Heart right ventricle (tissue), 16 donors: ENCODE measurements around the gene POU3F1. TPM values are rescaled to one million over a fixed set of nuclear protein-coding genes. Genes with fewer than 3 reads are reported as not detected.

Experiments
- ATAC-seq, 8 donors: fragments of 200-7000 bp; cut with Tn5 transposase; one replicate each; pipeline ENCODE4 v1.9.1; 2020; ENCODE audit warnings: mild to moderate bottlenecking in 8 of 8, moderate library complexity in 8 of 8, moderate number of reproducible peaks in 1 of 8
- DNase-seq, 2 donors: peaks; one replicate each; pipeline ENCODE4 v3.0.0-alpha.2; 2020
- H3K27ac ChIP-seq, 10 donors: fragments of 200-600 bp; sonication (generic) in 2 of 10; one replicate each; pipeline versions ENCODE4 v1.5.0 to v1.8.0; 2020 to 2022; ENCODE audit warnings: mild to moderate bottlenecking in 3 of 10
- H3K27me3 ChIP-seq, 7 donors: fragments of 200-600 bp; one replicate each; pipeline ENCODE4 v1.8.0; 2021 to 2022; ENCODE audit warnings: mild to moderate bottlenecking in 2 of 7
- H3K36me3 ChIP-seq, 9 donors: fragments of 200-600 bp; sonication (generic) in 1 of 9; one replicate each; pipeline versions ENCODE4 v1.5.0 to v1.8.0; 2020 to 2022; ENCODE audit warnings: mild to moderate bottlenecking in 2 of 9
- H3K4me1 ChIP-seq, 9 donors: fragments of 200-600 bp; sonication (generic) in 1 of 9; one replicate each; pipeline versions ENCODE4 v1.5.0 to v1.8.0; 2020 to 2022; ENCODE audit warnings: mild to moderate bottlenecking in 4 of 9
- H3K4me3 ChIP-seq, 10 donors: fragments of 200-600 bp; sonication (generic) in 2 of 10; one replicate each; pipeline versions ENCODE4 v1.5.0 to v1.8.0; 2020 to 2022; ENCODE audit warnings: mild to moderate bottlenecking in 7 of 10, moderate library complexity in 2 of 10
- H3K9me3 ChIP-seq, 11 donors: fragments of 200-600 bp in 10 of 11; sonication (generic) in 2 of 11; one replicate each; pipeline versions ENCODE4 v1.5.0 to v1.8.0; 2013 to 2022; ENCODE audit warnings: mild to moderate bottlenecking in 2 of 11, control low read depth in 1 of 11, moderate library complexity in 1 of 11
- WGBS, 2 donors: extraction: QIAGEN DNeasy Blood & Tissue Kit; methylation state at CpG; one replicate each; pipeline ENCODE4 v1.1.7; 2013; ENCODE audit warnings: inconsistent platforms in 1 of 2; 5-methylcytosine and 5-hydroxymethylcytosine counted together
- intact Hi-C, 10 donors: fragments of 100-400 bp; cut with DNase I; formaldehyde crosslinking; loops; one replicate each; pipeline versions ENCODE4 v1.11.1 to v1.14.2; 2022
- polyA plus RNA-seq, 2 donors: library from polyadenylated mRNA; stranded (reverse); fragments of 200-250 nt; gene quantifications; one replicate each; pipeline ENCODE4 v1.2.3, GENCODE V29; 2013
- total RNA-seq, 10 donors: library from RNA; stranded (reverse); fragmentation: NEBNext Ultra II Directional in 3 of 10; extraction: Animal tissue kit (Norgen Biotek cat#: 25700) in 3 of 10; gene quantifications; one replicate each; pipeline versions ENCODE4 v1.2.1 to v1.2.4, GENCODE V29; 2021 to 2023
- TF ChIP-seq, protein P1 (sequence below), 9 donors: fragments of 200-600 bp; sonication (generic) in 2 of 9; IDR thresholded peaks; one replicate each; pipeline versions ENCODE4 v1.5.0 to v1.8.0; 2021 to 2022; ENCODE audit warnings: antibody characterized with exemption in 9 of 9, mild to moderate bottlenecking in 5 of 9, moderate library complexity in 1 of 9
- donor health status: Arrhythmogenic right ventricular cardiomyopathy.
- donor health status: ischemic (EF 13 %, LVEDD 7.1; RV severe dilation, severe dysfunction).
- donor health status: healthy with polysubstance abuse.
- donor health status: DM: no; HTN: yes; CAD: no.
- donor health status: DM: no; HTN: no; CAD: no.
- donor health status: ischemic (EF 25% LVEDD 6.9; RV normal size, moderate dysfunction).
- donor health status: ischemic (EF 25% LVEDD 5.7; RV mildly dilated, moderate dysfunction).
- donor health status: healthy.
- donor health status: DM: yes; HTN: yes; CAD: no.
- donor health status: Ischemic cardiomyopathy.
- donor health status: ischemic (EF 35%, LVEDD 5.7; RV mildly dilated, moderate dysfunction).
- donor health status: nonischemic (EF 11% LVEDD 7.7; RV severe dilation, severe dysfunction).
- donor health status: DM: yes; HTN: yes; CAD: no.
- donor health status: PGD.
- donor health status: ischemic (EF 29% LVEDD 5.4; RV normal size, mild dysfunction).
- donor health status: nonischemic (EF 23%, LVEDD 6.1; RV moderate dilation, normal function).

Gene POU3F1
- total and polyA plus RNA-seq, 12 donors: 0.03 to 0.22 (median 0.13) TPM; not detected in 9

DNA sequence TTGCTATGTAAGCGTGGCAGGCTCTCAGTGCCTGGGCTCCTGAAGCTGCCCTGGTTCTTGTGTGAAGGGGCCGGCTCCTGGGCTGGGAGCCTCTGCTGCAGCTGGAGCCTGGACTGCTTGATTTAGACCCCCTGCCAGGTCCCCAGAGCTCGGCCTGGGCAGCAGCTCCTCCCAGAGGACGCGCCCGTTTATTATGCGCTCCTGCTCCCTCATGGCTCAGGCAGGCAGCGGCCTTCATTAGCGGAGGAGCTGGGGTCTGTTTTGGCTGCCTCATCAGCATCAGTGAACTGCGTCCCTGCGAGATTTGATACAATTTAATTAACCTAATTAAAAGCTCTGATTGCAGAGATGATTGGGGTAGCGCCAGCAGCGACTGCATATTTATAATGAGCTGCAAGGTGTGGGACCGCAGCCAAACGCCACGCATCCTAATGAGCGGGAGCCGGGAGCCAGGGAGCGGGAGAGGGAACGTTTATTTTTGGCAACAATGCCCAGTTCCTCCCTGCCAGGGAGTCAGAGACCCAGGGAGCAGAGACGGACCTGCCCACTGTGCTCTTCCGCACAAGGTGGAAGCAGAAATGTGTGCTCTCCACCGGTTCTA lies 17.4 kb downstream of the POU3F1 start:
- TF ChIP-seq, protein P1, sequence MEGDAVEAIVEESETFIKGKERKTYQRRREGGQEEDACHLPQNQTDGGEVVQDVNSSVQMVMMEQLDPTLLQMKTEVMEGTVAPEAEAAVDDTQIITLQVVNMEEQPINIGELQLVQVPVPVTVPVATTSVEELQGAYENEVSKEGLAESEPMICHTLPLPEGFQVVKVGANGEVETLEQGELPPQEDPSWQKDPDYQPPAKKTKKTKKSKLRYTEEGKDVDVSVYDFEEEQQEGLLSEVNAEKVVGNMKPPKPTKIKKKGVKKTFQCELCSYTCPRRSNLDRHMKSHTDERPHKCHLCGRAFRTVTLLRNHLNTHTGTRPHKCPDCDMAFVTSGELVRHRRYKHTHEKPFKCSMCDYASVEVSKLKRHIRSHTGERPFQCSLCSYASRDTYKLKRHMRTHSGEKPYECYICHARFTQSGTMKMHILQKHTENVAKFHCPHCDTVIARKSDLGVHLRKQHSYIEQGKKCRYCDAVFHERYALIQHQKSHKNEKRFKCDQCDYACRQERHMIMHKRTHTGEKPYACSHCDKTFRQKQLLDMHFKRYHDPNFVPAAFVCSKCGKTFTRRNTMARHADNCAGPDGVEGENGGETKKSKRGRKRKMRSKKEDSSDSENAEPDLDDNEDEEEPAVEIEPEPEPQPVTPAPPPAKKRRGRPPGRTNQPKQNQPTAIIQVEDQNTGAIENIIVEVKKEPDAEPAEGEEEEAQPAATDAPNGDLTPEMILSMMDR (IDR thresholded peaks at IDR 0.05): peak in 1 of 9 donors; percentile 23
- peaks cover 0 to 29% (median 16%) of the 10 kb centered on the region in 9 donors for H3K36me3 ChIP-seq
- H3K27me3 ChIP-seq: no peaks in the 10 kb centered on the region
- intact Hi-C loops: loop anchor here in 7 of 10 donors (5.0 to 10.0 kb wide), 2 partner anchors 806 to 808 kb away; no protein-coding TSS in a partner anchor
- peaks cover 11 to 42% (median 26%) of the 10 kb centered on the region in 9 donors for H3K4me1 ChIP-seq
- H3K4me3 ChIP-seq: peak overlapping the region in 1 of 10 donors; percentile 20
- peak overlapping the region in 7 of 10 donors; percentile 17 to 74 (median 69) for H3K27ac ChIP-seq
- no peaks in the 10 kb centered on the region for H3K9me3 ChIP-seq
- ATAC-seq: peak; percentile 31 to 65 (median 50)
- WGBS, 2 donors: 15 to 16% methylated on average over 23 of the region's 23 CpGs
- peak; percentile 39 to 51 for DNase-seq

DNA sequence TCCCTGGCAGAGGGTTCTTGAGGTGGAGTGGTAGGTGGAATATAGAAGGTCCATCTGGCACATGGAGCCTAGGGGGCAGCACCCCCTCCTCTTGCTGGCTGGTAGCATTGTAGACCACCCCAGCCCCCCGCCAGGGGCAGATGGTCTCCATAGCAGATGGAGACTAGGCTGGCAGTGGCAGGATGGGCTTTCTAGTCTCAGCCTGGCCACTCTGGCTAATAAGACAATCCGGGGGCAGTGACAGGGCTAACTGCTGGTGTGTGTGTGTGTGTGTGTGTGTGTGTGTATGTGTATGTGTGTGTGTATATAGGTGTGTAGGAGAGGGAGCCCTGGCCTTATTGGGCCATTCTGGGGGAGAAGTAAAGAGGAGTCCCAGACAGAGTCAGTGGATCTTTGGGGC lies 17.9 kb downstream of the POU3F1 start:
- H3K4me3 ChIP-seq: no peak overlapping the region
- peak overlapping the region in 1 of 10 donors; percentile 69 for H3K27ac ChIP-seq
- no peak for DNase-seq
- WGBS, 2 donors: 72 to 73% methylated on average over 2 of the region's 2 CpGs
- H3K27me3 ChIP-seq: no peaks in the 10 kb centered on the region
- peaks cover 11 to 42% (median 26%) of the 10 kb centered on the region in 9 donors for H3K4me1 ChIP-seq
- H3K36me3 ChIP-seq: peaks cover 0 to 34% (median 20%) of the 10 kb centered on the region in 9 donors
- ATAC-seq: no peak
- intact Hi-C loops: loop anchor here in 7 of 10 donors (5.0 to 10.0 kb wide), 2 partner anchors 806 to 809 kb away; no protein-coding TSS in a partner anchor
- TF ChIP-seq, protein P1 (IDR thresholded peaks at IDR 0.05): no peak
- no peaks in the 10 kb centered on the region for H3K9me3 ChIP-seq

DNA sequence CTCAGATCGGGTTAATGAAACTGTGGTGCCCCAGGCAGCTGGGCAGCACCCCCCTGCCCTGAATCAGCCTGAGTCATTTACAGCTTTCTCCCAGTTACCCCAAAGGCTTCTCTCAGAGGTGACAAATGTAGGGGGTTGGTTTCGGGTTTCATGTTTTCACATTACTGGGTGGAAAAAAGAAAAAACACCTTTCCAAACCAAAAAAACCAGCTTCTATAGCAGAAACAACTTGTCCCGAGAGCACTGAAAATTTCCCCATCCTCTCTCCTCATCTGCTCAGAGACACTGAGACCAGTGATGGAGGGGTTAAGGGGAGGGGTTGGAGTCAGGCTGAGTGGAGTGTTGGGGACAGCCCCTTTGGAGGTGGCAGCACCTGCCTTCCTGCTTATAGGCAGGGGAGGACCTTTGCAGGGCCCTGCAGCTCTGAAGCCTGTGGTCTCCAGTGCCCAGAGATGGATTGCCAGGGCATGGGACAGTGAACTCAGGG lies 18.4 kb downstream of the POU3F1 start:
- Histone ChIP-seq H3K36me3 (peaks cover 0 to 39% (median 25%) of the 10 kb centered on the region in 9 donors), H3K4me1 (peaks cover 11 to 42% (median 26%) of the 10 kb centered on the region in 9 donors), H3K27ac (no peak overlapping the region), H3K4me3 (no peak overlapping the region), H3K27me3 (no peaks in the 10 kb centered on the region), H3K9me3 (no peaks in the 10 kb centered on the region)
- WGBS, 2 donors: 81 to 85% methylated on average over 3 of the region's 3 CpGs
- intact Hi-C loops: loop anchor here in 7 of 10 donors (5.0 to 10.0 kb wide), 2 partner anchors 807 to 809 kb away; no protein-coding TSS in a partner anchor
- DNase-seq (no peak), ATAC-seq (peak in 1 of 8 donors; percentile 8)
- TF ChIP-seq, protein P1 (IDR thresholded peaks at IDR 0.05): no peak

DNA sequence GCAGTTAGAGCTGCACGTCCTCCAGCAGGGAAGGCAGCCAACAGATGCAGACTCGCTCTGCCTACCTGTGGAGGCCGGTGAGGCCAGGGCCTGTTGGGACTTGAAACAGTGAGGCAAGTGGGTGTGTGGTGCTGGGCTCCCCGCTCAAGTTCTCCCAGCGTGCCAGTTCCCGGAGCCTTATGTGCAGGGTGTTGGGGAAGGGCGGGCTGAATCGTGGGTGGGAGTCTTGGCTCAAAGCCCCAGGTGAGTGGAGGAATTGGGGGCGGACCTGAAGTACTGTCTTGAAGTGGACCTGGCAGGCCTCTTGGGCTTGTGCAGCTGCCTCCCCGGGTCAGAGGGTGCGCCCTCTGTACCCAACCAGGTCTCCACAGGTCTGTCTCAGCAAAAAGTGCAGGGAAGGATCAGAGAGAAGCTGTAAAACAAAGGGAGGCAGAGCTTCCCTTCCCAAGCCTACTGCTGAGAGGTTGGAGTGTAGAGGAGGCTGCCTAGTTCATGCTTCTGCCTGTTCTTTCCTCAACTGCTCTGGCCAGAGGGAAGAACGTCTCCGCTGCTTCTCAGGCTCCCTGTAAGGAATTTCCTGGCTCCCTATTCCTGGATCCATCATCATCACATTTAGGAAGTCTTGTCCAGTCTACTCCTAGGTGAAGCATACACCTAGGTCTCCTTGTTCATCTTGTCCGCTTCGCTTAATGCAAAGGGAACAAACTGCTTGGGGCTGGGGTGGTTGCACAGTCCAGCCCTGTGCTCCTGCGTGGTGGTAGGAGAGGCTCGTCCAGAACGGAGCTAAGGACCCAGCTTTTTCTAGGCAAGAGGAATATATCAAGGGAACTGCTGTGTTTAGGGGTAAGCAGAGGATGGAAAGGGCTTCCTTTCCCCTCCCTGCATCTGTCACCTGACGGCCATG lies 19.1 kb downstream of the POU3F1 start:
- Histone ChIP-seq H3K4me1 (peaks cover 11 to 42% (median 26%) of the 10 kb centered on the region in 9 donors), H3K36me3 (peaks cover 0 to 46% (median 31%) of the 10 kb centered on the region in 9 donors), H3K9me3 (no peaks in the 10 kb centered on the region), H3K27ac (no peak overlapping the region), H3K4me3 (no peak overlapping the region), H3K27me3 (no peaks in the 10 kb centered on the region)
- no peak for DNase-seq
- TF ChIP-seq, protein P1 (IDR thresholded peaks at IDR 0.05): no peak
- intact Hi-C loops: loop anchor here in 7 of 10 donors (5.0 to 10.0 kb wide), 2 partner anchors 807 to 810 kb away; no protein-coding TSS in a partner anchor
- ATAC-seq: no peak
- 86 to 88% methylated on average over 19 of the region's 19 CpGs for WGBS, 2 donors
